ENCODE measurements around the gene BLACAT1. TPM values are rescaled to one million over a fixed set of nuclear protein-coding genes. Genes with fewer than 3 reads are reported as not detected.

The BLACAT1 gene
- total and polyA plus RNA-seq, 2 of the 4 experiments (the other 2 are of a cell fraction), result under 0.01 to 0.05 TPM

GRCh38 chr1:205473966-205474365, 18.1 kb upstream of the BLACAT1 start:
- POLR2A ChIA-PET (ENCODE audit: unreplicated experiment), result no interaction called here
- Histone ChIP-seq H4K8ac (ENCODE audit: low read depth in 2 of 2, low read length in 2 of 2) (no peak overlapping the region), H3K23ac (ENCODE audit: low read depth, low read length) (no peak overlapping the region), H3K36me3 (ENCODE audit: control insufficient read depth, insufficient read depth, low read length) (no peaks in the 10 kb centered on the region), H4K91ac (ENCODE audit: insufficient read depth, low read depth, low read length) (no peak overlapping the region), H2BK120ac (ENCODE audit: low read depth, low read length) (no peak overlapping the region), H4K20me1 (ENCODE audit: insufficient read depth, low read length) (no peaks in the 10 kb centered on the region), H3K4me3 (ENCODE audit: insufficient read depth, low read depth, low read length) (no peak overlapping the region), H2BK15ac (ENCODE audit: low read depth, low read length) (no peak overlapping the region), H3K4ac (ENCODE audit: low read depth, low read length) (no peak overlapping the region), H3K9ac (ENCODE audit: low read depth, low read length) (no peak overlapping the region), H2BK20ac (ENCODE audit: low read depth, low read length) (no peak overlapping the region), H4K5ac (ENCODE audit: low read depth, low read length) (no peak overlapping the region), H2BK5ac (ENCODE audit: low read depth, low read length, poor library complexity, severe bottlenecking) (no peak overlapping the region), H2AFZ (replicated peaks; ENCODE audit: low read length, poor library complexity) (no peak overlapping the region), H3K9me3 (ENCODE audit: control insufficient read depth, insufficient read depth, low read length) (peaks cover 4% of the 10 kb centered on the region; the same call in 1 of the 2 replicates), H2AK9ac (replicated peaks; ENCODE audit: low read depth, low read length, poor library complexity) (no peak overlapping the region), H3K18ac (ENCODE audit: low read depth, low read length) (no peak overlapping the region), H3K4me1 (ENCODE audit: control insufficient read depth, insufficient read depth, low read length) (no peaks in the 10 kb centered on the region), H2AK5ac (ENCODE audit: low read depth, low read length) (no peak overlapping the region), H3K79me1 (ENCODE audit: low read depth in 1 of 2, low read length in 2 of 2) (no peaks in the 10 kb centered on the region), H3K9me1 (ENCODE audit: insufficient read depth, low read length) (no peaks in the 10 kb centered on the region), H3K56ac (ENCODE audit: extremely low read depth, insufficient read depth, low read length) (no peak overlapping the region), H3K14ac (replicated peaks; ENCODE audit: low read depth, low read length) (no peak overlapping the region), H3K4me2 (ENCODE audit: low read depth, low read length) (no peak overlapping the region), H3K27me3 (ENCODE audit: control insufficient read depth, insufficient read depth, low read length) (peaks cover 14% of the 10 kb centered on the region), H3K27ac (ENCODE audit: insufficient read depth, low read length) (no peak overlapping the region)
- DNase-seq (no peak), ATAC-seq (ENCODE audit: low read depth) (no peak)
- BruUV-seq (replicated peaks), result no TSS peak
- CTCF ChIA-PET, result no interaction called here
- intact Hi-C loops (cut with micrococcal nuclease) (no loop called here), in situ Hi-C loops (cut with MboI; ENCODE audit: low sequenced_read_pairs) (no loop called here), dilution Hi-C loops (cut with HindIII; ENCODE audit: low sequenced_read_pairs, unreplicated experiment) (no loop called here)
- TF ChIP-seq RAD21 (IDR thresholded peaks at IDR 0.05; ENCODE audit: low read length), result no peak
- TF ChIP-seq RFX5 (IDR thresholded peaks at IDR 0.05; ENCODE audit: low read depth, low read length), result no peak
- TF ChIP-seq RCOR1 (IDR thresholded peaks at IDR 0.05; ENCODE audit: insufficient replicate concordance, low read length), result no peak
- no peak for TF ChIP-seq SMC3 (IDR thresholded peaks at IDR 0.05; ENCODE audit: low read depth, low read length)
- TF ChIP-seq NFE2L2 (IDR thresholded peaks at IDR 0.05; ENCODE audit: low read depth, low read length), result no peak
- no peak for TF ChIP-seq ELK1 (IDR thresholded peaks at IDR 0.05; ENCODE audit: borderline replicate concordance, low read depth, low read length)
- no peak for TF ChIP-seq MAZ (IDR thresholded peaks at IDR 0.05; ENCODE audit: borderline replicate concordance, low read depth, low read length)
- no peak for TF ChIP-seq CHD1 (IDR thresholded peaks at IDR 0.05; ENCODE audit: low read depth, low read length)
- no peak for TF ChIP-seq BHLHE40 (IDR thresholded peaks at IDR 0.05; ENCODE audit: low read depth, low read length)
- no peak for TF ChIP-seq POLR2A (IDR thresholded peaks at IDR 0.05; ENCODE audit: low read depth, low read length)
- no peak for TF ChIP-seq MAFK (IDR thresholded peaks at IDR 0.05; ENCODE audit: low read depth, low read length)
- 40% methylated on average over 3 of the region's 7 CpGs; no CpG with 5 or more reads in 1 of the 2 experiments for WGBS, 2 experiments (ENCODE audit: extremely low coverage in 2 of 2, insufficient read length in 1 of 2)

Data from IMR-90 (cell line).